Smooth muscle cell of the brain vasculature (primary cell): ENCODE results near the gene SETSIP.
"Not testable (repeated sequence)": the region's sequence is repeated elsewhere in the genome, so short reads cannot be mapped to it uniquely, and the experiment has no call there.

Experiments
- DNase-seq: peaks from one replicate; pipeline ENCODE4 v3.0.0-alpha.2; 2012; ENCODE audit warnings: low read depth, low spot score

SETSIP gene

GRCh38 chr1:92051948-92052347 is 23.3 kb downstream of the SETSIP start:
- DNase-seq, result no peak

DNA sequence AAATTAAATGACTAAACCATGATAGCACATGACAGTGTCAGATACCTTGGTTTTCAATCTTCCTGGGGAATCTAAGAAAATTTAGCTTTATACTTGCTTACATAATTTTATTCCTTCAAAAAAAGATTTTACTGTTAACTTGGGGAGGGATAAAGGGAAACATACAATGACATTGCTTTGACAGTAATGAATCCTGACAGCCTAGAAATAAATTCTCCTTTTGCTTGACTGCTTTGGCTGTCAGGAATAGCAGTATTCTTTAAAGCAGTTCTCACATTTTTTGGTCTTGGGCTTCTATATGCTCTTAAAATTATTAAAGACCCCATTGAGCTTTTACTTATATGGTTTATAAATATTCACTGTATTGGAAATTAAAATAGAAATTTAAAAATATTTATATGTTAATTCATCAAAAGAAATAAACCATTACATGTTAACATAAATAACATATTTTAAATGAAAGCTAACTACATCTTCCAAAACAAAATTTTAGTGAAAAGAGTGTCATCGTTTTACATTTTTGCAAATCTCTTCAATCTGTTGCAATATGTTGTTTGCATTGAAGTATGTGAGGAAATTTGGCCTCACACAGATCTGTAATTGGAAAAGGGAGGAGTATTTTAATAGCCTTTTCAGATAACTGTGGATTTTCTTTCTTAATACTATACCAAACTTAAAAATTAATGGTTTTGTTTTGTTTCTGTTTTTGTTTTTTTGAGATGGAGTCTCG is 29.3 kb downstream of the SETSIP start:
- DNase-seq, result no peak

DNA sequence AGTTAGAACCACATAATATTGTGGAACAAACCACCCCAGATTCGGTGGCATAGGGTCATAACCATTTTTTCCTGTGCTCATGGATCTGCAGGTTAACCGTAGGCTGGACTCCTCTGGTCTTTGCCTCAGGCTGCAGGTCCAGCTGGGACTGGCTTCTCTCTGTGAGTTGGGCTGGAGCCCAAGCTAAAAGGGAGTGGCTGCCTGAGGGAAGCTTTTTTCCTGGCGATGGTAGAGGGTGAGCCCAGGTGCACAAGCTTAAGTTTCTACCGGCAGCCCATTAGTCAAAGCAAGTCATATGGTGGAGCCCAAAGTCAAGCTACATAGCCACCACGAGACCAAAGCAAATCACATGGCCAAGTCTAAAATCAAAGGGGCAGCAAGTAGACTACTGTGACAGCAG is 31.6 kb downstream of the SETSIP start:
- no peak for DNase-seq

DNA sequence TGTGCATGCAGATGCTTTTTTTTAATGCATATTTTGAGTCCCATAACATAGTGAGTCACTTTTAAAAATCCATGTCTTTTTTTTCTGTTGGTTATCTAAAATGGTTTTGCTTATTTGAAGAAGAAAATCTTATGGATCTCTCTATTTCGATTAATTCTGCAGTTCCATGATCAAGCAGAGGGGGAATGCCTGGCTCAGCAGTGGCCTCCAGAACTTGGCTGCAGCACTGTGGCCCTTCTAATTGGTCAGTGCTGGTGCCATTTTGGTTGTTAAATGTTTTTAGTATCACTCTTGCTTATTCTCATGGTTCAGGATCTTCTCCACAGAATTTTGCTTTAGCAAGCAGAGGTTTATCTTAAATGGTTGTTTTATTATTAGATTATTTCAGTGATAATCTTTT is 34.2 kb downstream of the SETSIP start:
- DNase-seq, result no peak

GRCh38 chr1:92038695-92039346 is 36.4 kb downstream of the SETSIP start:
- no peak for DNase-seq

DNA sequence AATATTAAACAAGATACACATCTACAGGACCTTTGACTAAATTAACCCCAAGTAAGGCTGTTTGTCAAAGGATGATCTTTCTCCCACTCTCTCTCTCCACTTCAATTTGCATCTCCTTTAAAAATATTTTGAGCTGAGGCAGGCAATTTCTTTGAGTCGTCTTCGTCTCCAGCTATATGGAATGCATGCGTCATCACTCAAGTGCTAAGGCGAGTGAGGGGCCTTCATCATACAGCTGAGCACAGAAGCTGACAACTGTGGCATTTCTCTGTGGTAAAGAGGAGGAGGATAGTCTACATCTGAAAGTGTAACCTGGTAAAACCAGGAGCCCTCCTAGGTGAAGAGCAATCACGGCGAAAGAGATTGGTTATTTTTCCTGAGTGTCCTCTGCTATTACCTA is 37.8 kb downstream of the SETSIP start:
- DNase-seq, result no peak

GRCh38 chr1:92031281-92032110 is 43.7 kb downstream of the SETSIP start:
- DNase-seq, result no peak

DNA sequence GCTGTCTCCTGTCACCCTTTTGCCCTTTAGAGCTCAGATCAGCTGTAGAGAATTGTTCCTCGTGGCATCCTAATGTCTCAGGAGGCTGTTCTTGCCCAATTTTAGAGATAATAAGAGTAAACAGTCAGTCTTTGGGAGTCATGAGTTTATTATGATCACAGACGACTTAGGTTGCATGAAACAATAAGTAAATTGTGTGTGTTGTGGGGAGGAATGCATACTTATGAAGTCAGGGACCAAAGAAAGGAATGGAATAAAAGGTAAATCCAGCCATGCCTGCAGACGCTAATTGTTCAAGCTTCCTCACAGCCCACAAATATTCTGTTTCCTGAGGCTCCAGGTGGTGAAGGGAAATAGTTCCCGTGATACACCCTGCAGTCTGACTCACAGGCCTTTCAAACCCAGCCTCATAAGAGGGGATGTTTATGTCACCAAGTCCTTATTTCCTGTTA is 44.5 kb downstream of the SETSIP start:
- DNase-seq, result no peak

DNA sequence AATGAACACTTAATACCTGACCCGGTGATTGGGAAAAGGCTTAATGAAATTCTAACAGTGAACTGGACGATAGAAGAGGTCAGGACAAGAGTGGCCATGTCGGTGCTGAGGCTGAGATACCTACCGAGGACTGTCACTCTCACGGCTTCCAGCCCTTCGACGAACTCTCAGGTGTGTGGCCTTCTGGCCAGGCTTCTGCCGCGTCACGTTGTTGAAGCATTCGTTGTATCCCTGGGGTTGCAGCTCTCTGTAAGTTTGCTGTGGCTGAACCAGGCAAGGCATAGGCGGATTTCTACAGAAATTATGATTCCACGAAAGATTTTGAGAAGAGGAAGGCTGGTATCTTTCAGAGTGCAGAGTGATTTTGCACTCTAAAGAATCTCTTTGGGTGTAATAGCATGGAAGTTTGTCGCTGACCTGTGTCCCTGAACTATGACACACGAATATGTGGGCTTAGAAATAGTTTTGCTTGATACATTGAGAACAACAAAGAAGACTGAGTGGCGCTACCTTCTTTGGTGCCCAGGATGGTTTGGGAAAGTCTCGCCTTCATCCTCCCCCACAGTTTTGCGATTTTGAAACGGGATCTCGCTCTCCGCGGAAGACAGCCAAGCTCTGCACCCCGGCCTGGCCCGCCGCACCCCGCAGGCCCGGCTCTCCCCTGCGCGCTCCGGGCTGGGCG is 45.8 kb downstream of the SETSIP start:
- no peak for DNase-seq

DNA sequence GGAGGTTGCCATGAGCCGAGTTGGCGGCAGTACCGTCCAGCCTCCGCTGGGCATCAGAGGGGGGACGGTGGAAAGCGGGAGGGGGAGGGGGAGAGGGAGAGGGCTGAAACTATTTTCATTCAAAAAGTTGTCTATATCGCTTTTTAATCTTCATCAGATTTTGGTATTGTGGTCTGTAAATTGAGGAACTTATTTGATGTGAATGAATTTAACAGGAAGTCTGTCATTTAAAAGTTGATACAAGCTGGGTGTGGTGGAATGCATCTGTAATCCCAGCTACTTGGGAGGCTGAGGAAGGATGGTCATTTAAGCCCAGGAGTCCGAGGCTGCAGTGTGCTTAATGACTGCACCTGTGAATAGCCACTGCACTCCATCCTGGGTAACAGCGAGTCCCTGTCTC is 48.4 kb downstream of the SETSIP start:
- DNase-seq, result no peak

DNA sequence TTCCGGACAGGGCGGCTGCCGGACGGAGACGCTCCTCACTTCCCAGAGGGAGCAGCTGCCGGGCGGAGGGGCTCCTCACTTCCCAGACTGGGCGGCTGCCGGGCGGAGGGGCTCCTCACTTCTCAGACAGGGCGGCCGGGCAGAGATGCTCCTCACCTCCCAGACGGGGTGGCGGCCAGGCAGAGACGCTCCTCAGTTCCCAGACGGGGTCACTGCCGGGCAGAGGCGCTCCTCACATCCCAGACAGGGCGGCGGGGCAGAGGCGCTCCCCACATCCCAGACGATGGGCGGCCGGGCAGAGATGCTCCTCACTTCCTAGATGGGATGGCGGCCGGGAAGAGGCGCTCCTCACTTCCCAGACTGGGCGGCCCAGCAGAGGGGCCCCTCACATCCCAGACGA is 49.2 kb downstream of the SETSIP start:
- DNase-seq, result not testable (repeated sequence)
